ENCODE data around the gene LMF1. TPM values are rescaled to one million over a fixed set of nuclear protein-coding genes. Genes with fewer than 3 reads are reported as not detected.

LMF1 gene
- total and polyA plus RNA-seq, 2 of the 4 experiments (the other 2 are of a cell fraction) = 7.7 to 13.1 TPM

GRCh38 chr16:856811-857210 is 114.0 kb downstream of the LMF1 start:
- no peaks in the 10 kb centered on the region for H3K79me1 ChIP-seq (ENCODE audit: low read depth in 1 of 2, low read length in 2 of 2)
- dilution Hi-C loops (cut with HindIII; ENCODE audit: low sequenced_read_pairs, unreplicated experiment) (no loop called here), intact Hi-C loops (cut with micrococcal nuclease) (no loop called here), in situ Hi-C loops (cut with MboI; ENCODE audit: low sequenced_read_pairs) (no loop called here)
- no peak for DNase-seq
- no peak overlapping the region for H3K18ac ChIP-seq (ENCODE audit: low read depth, low read length)
- no peak overlapping the region for H2AK9ac ChIP-seq (replicated peaks; ENCODE audit: low read depth, low read length, poor library complexity)
- no peak overlapping the region for H2BK15ac ChIP-seq (ENCODE audit: low read depth, low read length)
- H4K20me1 ChIP-seq (ENCODE audit: insufficient read depth, low read length) = no peaks in the 10 kb centered on the region
- no peak overlapping the region for H3K9ac ChIP-seq (ENCODE audit: low read depth, low read length)
- H3K14ac ChIP-seq (replicated peaks; ENCODE audit: low read depth, low read length) = no peak overlapping the region
- ChIA-PET CTCF (no interaction called here), POLR2A (ENCODE audit: unreplicated experiment) (no interaction called here)
- H4K8ac ChIP-seq (ENCODE audit: low read depth in 2 of 2, low read length in 2 of 2) = no peak overlapping the region
- no peak overlapping the region for H3K23ac ChIP-seq (ENCODE audit: low read depth, low read length)
- no peak for ATAC-seq (ENCODE audit: low read depth)
- peaks cover 10% of the 10 kb centered on the region; the same call in 1 of the 2 replicates for H3K9me3 ChIP-seq (ENCODE audit: control insufficient read depth, insufficient read depth, low read length)
- no peaks in the 10 kb centered on the region for H3K36me3 ChIP-seq (ENCODE audit: control insufficient read depth, insufficient read depth, low read length)
- no peak overlapping the region for H2BK120ac ChIP-seq (ENCODE audit: low read depth, low read length)
- H3K4me1 ChIP-seq (ENCODE audit: control insufficient read depth, insufficient read depth, low read length) = no peaks in the 10 kb centered on the region
- H3K4me2 ChIP-seq (ENCODE audit: low read depth, low read length) = no peak overlapping the region
- H2BK20ac ChIP-seq (ENCODE audit: low read depth, low read length) = no peak overlapping the region
- H3K27me3 ChIP-seq (ENCODE audit: control insufficient read depth, insufficient read depth, low read length) = no peaks in the 10 kb centered on the region
- no peak for TF ChIP-seq CHD1 (IDR thresholded peaks at IDR 0.05; ENCODE audit: low read depth, low read length)
- H3K27ac ChIP-seq (ENCODE audit: insufficient read depth, low read length) = no peak overlapping the region
- H3K4me3 ChIP-seq (ENCODE audit: insufficient read depth, low read depth, low read length) = no peak overlapping the region
- H3K9me1 ChIP-seq (ENCODE audit: insufficient read depth, low read length) = no peaks in the 10 kb centered on the region
- no peak overlapping the region for H4K91ac ChIP-seq (ENCODE audit: insufficient read depth, low read depth, low read length)
- no TSS peak for BruUV-seq (replicated peaks)
- H2AK5ac ChIP-seq (ENCODE audit: low read depth, low read length) = no peak overlapping the region
- 85% methylated on average over 16 of the region's 24 CpGs; no CpG with 5 or more reads in 1 of the 2 experiments for WGBS, 2 experiments (ENCODE audit: extremely low coverage in 2 of 2, insufficient read length in 1 of 2)
- H4K5ac ChIP-seq (ENCODE audit: low read depth, low read length) = no peak overlapping the region
- no peak overlapping the region for H3K56ac ChIP-seq (ENCODE audit: extremely low read depth, insufficient read depth, low read length)
- no peak overlapping the region for H3K4ac ChIP-seq (ENCODE audit: low read depth, low read length)
- H2AFZ ChIP-seq (replicated peaks; ENCODE audit: low read length, poor library complexity) = no peak overlapping the region
- H2BK5ac ChIP-seq (ENCODE audit: low read depth, low read length, poor library complexity, severe bottlenecking) = no peak overlapping the region
